K562 (cell line): ENCODE data around the gene NOL4L. TPM values are rescaled to one million over a fixed set of nuclear protein-coding genes. Genes with fewer than 3 reads are reported as not detected.
A peak's percentile ranks its signal among the peaks of the same experiment; 100 is the strongest.

Source experiments
- CXXC5 ChIP-seq: fragments of 250-450 bp; sonication (Bioruptor Pico); IDR thresholded peaks from 2 replicates; pipeline ENCODE4 v1.8.0; 2022; ENCODE audit warnings: inconsistent platforms, mild to moderate bottlenecking, moderate library complexity
- HDAC2 ChIP-seq: fragments of 450-650 bp; IDR thresholded peaks from 2 replicates; pipeline ENCODE4 v1.6.1; 2016; ENCODE audit warnings: mild to moderate bottlenecking
- HDAC3 ChIP-seq: fragments of 450-650 bp; IDR thresholded peaks from 2 replicates; pipeline ENCODE4 v1.6.1; 2018; ENCODE audit warnings: borderline replicate concordance, mild to moderate bottlenecking, moderate library complexity; ENCODE audit not compliant: partially characterized antibody
- IFI16 ChIP-seq: fragments of 250-450 bp; sonication (Bioruptor Pico); IDR thresholded peaks from 2 replicates; pipeline ENCODE4 v2.1.2; 2022; ENCODE audit warnings: mild to moderate bottlenecking, inconsistent platforms
- LEF1 ChIP-seq: fragments of 450-650 bp; IDR thresholded peaks from 2 replicates; pipeline ENCODE4 v1.6.1; 2016; ENCODE audit warnings: mild to moderate bottlenecking
- MCM2 ChIP-seq: fragments of 450-650 bp; IDR thresholded peaks from 2 replicates; pipeline ENCODE4 v1.6.1; 2017; ENCODE audit warnings: low read depth, mild to moderate bottlenecking
- NCOA6 ChIP-seq: fragments of 450-650 bp; IDR thresholded peaks from 2 replicates; pipeline ENCODE4 v1.6.1; 2017; ENCODE audit warnings: mild to moderate bottlenecking
- NFATC3 ChIP-seq: fragments of 450-650 bp; IDR thresholded peaks from 2 replicates; pipeline ENCODE4 v1.6.1; 2017; ENCODE audit warnings: mild to moderate bottlenecking
- PCBP1 ChIP-seq: fragments of 200-400 bp; formaldehyde crosslinking; IDR thresholded peaks from 2 replicates; pipeline ENCODE4 v1.6.1; 2018; ENCODE audit warnings: mild to moderate bottlenecking, low read depth, low read length; ENCODE audit not compliant: poor library complexity, severe bottlenecking
- PHB2 ChIP-seq: fragments of 450-650 bp; IDR thresholded peaks from 2 replicates; pipeline ENCODE4 v1.6.1; 2017; ENCODE audit warnings: low read depth
- POLR2AphosphoS5 ChIP-seq: IDR thresholded peaks from 2 replicates; pipeline ENCODE4 v1.6.1; 2011; ENCODE audit warnings: mild to moderate bottlenecking, low read depth, low read length, moderate library complexity; ENCODE audit not compliant: control insufficient read depth, insufficient read depth
- STAT5A ChIP-seq: IDR thresholded peaks from 2 replicates; pipeline ENCODE4 v1.6.1; 2012; ENCODE audit warnings: low read length, inconsistent platforms, borderline replicate concordance
- TARDBP ChIP-seq: fragments of 450-650 bp; IDR thresholded peaks from 2 replicates; pipeline ENCODE4 v1.6.1; 2016
- TCF7L2 ChIP-seq: fragments of 150-350 bp; IDR thresholded peaks from 2 replicates; pipeline ENCODE4 v1.6.1; 2016; ENCODE audit warnings: low read depth, mild to moderate bottlenecking, low read length, moderate library complexity
- YY1 ChIP-seq, 3 experiments: IDR thresholded peaks; 2 replicates each; pipeline ENCODE4 v1.6.1; 2011; ENCODE audit warnings: low read length in 2 of 3, mild to moderate bottlenecking in 2 of 3, moderate library complexity in 2 of 3, borderline replicate concordance in 1 of 3, control low read depth in 1 of 3, low read depth in 1 of 3; ENCODE audit not compliant: insufficient read depth in 3 of 3, insufficient replicate concordance in 2 of 3, control insufficient read depth in 1 of 3, insufficient read length in 1 of 3; ENCODE audit errors: extremely low read depth in 1 of 3
- ZFP36 ChIP-seq: fragments of 150-350 bp; IDR thresholded peaks from 2 replicates; pipeline ENCODE4 v1.6.1; 2018; ENCODE audit warnings: low read length, low read depth; ENCODE audit not compliant: partially characterized antibody
- ZNF354B ChIP-seq: fragments of 250-450 bp; sonication (Bioruptor Pico); IDR thresholded peaks from 2 replicates; pipeline ENCODE4 v1.4.0; 2020
- ZNF785 ChIP-seq: fragments of 250-450 bp; sonication (Bioruptor Pico); IDR thresholded peaks from 2 replicates; pipeline ENCODE4 v1.4.0; 2020; ENCODE audit warnings: mild to moderate bottlenecking
- polyA plus RNA-seq, 8 experiments: library from polyadenylated mRNA; depleted of rRNA in 4 of 8; stranded (reverse) in 5 of 8; unstranded in 3 of 8; fragments of >200 nt; fragmentation: Nextera tagmentation in 2 of 8; fragmentation: Illumina TruSeq in 1 of 8; extraction: Ambion mirVana in 2 of 8; extraction: Trizol in 1 of 8; gene quantifications; 2 replicates each; pipeline versions ENCODE4 v1.2.1 to v1.2.3, GENCODE V29; 2011 to 2014; ENCODE audit warnings: inconsistent platforms in 1 of 8, missing spikeins in 1 of 8
- total RNA-seq, 7 experiments: library from RNA; depleted of rRNA in 6 of 7; stranded (reverse); fragments of >200 nt in 6 of 7; fragmentation: Illumina TruSeq in 2 of 7; extraction: Trizol in 2 of 7; gene quantifications; 2 replicates each; pipeline versions ENCODE4 v1.2.1 to v1.2.3, GENCODE V29; 2011 to 2021; ENCODE audit warnings: low replicate concordance in 1 of 7
- TF ChIP-seq, protein P1 (sequence below), 3 experiments: fragments of 200-800 bp in 1 of 3; fragments of 250-450 bp in 1 of 3; fragments of 450-650 bp in 1 of 3; sonication (Bioruptor Pico) in 1 of 3; sonication (Bioruptor generic) in 1 of 3; formaldehyde crosslinking in 1 of 3; IDR thresholded peaks; 2 replicates each; pipeline versions ENCODE4 v1.6.1 to v1.8.0; 2016 to 2022; ENCODE audit warnings: mild to moderate bottlenecking in 2 of 3, missing genetic modification characterization in 2 of 3, missing compliant biosample characterization in 1 of 3, moderate library complexity in 1 of 3
- TF ChIP-seq, protein P2 (sequence below): fragments of 450-650 bp; IDR thresholded peaks from 2 replicates; pipeline ENCODE4 v1.7.1; 2018; ENCODE audit warnings: mild to moderate bottlenecking, low read depth; ENCODE audit not compliant: partially characterized antibody
- TF ChIP-seq, protein P3 (sequence below): sonication (generic); formaldehyde crosslinking; IDR thresholded peaks from 2 replicates; pipeline ENCODE4 v1.9.0; 2022; ENCODE audit warnings: mild to moderate bottlenecking, missing genetic modification reagents

The NOL4L gene
- total and polyA plus RNA-seq, 9 of the 15 experiments (the other 6 are each of a cell fraction or from before 2014, with no cell fraction given): 5.1 to 36.2 (median 13.6) TPM

DNA sequence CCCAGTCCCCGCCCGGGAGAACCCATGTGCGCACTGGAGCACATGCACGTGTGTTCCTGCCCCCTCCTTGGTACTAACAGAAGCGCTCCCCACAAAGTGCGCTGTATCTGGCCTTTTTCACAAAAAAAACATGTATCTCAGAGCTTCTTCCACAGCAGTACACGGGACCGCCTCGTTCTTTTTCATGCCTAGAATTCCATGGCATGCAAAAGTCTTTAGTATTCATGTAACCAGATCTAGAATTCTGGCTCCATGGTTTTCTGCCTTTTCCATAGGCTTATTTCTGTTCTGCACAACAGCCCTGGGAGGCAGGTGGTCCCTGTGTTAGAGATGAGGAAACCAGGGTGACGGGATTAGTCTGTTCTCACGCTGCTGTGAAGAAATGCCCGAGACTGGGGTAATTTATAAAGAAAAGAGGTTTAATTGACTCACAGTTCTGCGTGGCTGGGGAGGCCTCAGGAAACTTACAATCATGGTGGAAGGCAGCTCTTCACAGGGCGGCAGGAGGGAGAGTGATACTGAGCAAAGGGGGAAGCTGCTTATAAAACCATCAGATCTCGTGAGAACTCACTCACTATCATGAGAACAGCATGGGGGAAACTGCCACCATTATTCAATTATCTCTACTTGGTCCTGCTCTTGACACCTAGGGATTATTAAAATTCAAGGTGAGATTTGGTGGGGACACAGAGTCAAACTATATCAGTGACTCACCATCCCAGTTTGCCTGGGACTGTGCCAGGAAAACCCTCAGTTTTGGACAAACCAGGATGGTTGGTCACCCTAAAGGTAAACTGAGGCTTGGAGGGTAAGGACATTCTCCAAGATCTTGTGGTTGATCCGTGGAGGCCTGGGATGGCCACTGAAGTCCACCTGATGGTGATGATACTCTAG lies 47.6 kb upstream of the NOL4L start (continued):
- TF ChIP-seq, protein P1, sequence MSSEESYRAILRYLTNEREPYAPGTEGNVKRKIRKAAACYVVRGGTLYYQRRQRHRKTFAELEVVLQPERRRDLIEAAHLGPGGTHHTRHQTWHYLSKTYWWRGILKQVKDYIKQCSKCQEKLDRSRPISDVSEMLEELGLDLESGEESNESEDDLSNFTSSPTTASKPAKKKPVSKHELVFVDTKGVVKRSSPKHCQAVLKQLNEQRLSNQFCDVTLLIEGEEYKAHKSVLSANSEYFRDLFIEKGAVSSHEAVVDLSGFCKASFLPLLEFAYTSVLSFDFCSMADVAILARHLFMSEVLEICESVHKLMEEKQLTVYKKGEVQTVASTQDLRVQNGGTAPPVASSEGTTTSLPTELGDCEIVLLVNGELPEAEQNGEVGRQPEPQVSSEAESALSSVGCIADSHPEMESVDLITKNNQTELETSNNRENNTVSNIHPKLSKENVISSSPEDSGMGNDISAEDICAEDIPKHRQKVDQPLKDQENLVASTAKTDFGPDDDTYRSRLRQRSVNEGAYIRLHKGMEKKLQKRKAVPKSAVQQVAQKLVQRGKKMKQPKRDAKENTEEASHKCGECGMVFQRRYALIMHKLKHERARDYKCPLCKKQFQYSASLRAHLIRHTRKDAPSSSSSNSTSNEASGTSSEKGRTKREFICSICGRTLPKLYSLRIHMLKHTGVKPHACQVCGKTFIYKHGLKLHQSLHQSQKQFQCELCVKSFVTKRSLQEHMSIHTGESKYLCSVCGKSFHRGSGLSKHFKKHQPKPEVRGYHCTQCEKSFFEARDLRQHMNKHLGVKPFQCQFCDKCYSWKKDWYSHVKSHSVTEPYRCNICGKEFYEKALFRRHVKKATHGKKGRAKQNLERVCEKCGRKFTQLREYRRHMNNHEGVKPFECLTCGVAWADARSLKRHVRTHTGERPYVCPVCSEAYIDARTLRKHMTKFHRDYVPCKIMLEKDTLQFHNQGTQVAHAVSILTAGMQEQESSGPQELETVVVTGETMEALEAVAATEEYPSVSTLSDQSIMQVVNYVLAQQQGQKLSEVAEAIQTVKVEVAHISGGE (CRISPR knock-in tag; IDR thresholded peaks at IDR 0.05): peak in 1 of 3 experiments; percentile 27; a peak in 1 of 6 replicates
- no peak for TF ChIP-seq PHB2
- no peak for TF ChIP-seq PCBP1
- TF ChIP-seq CXXC5 (CRISPR knock-in tag): no peak; the same call in 1 of the 2 replicates
- 0 out of 2 replicates have a peak, but pooled peaks have one; percentile 41 for TF ChIP-seq IFI16
- TF ChIP-seq, protein P2, sequence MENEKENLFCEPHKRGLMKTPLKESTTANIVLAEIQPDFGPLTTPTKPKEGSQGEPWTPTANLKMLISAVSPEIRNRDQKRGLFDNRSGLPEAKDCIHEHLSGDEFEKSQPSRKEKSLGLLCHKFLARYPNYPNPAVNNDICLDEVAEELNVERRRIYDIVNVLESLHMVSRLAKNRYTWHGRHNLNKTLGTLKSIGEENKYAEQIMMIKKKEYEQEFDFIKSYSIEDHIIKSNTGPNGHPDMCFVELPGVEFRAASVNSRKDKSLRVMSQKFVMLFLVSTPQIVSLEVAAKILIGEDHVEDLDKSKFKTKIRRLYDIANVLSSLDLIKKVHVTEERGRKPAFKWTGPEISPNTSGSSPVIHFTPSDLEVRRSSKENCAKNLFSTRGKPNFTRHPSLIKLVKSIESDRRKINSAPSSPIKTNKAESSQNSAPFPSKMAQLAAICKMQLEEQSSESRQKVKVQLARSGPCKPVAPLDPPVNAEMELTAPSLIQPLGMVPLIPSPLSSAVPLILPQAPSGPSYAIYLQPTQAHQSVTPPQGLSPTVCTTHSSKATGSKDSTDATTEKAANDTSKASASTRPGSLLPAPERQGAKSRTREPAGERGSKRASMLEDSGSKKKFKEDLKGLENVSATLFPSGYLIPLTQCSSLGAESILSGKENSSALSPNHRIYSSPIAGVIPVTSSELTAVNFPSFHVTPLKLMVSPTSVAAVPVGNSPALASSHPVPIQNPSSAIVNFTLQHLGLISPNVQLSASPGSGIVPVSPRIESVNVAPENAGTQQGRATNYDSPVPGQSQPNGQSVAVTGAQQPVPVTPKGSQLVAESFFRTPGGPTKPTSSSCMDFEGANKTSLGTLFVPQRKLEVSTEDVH: no peak
- TF ChIP-seq STAT5A: no peak
- TF ChIP-seq ZNF785 (CRISPR knock-in tag): no peak
- TF ChIP-seq HDAC3: no peak
- no peak for TF ChIP-seq TARDBP
- no peak for TF ChIP-seq TCF7L2
- TF ChIP-seq NFATC3: no peak
- peak; percentile 69 for TF ChIP-seq POLR2AphosphoS5
- TF ChIP-seq ZNF354B (CRISPR knock-in tag): no peak
- TF ChIP-seq HDAC2: no peak
- TF ChIP-seq ZFP36: no peak
- no peak for TF ChIP-seq LEF1
- TF ChIP-seq, protein P3, sequence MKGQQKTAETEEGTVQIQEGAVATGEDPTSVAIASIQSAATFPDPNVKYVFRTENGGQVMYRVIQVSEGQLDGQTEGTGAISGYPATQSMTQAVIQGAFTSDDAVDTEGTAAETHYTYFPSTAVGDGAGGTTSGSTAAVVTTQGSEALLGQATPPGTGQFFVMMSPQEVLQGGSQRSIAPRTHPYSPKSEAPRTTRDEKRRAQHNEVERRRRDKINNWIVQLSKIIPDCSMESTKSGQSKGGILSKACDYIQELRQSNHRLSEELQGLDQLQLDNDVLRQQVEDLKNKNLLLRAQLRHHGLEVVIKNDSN (CRISPR knock-in tag): 0 out of 2 replicates have a peak, but pooled peaks have one; percentile 28
- no peak for TF ChIP-seq MCM2
- TF ChIP-seq NCOA6: no peak
- peak in 1 of 3 experiments; percentile 35 for TF ChIP-seq YY1 (IDR thresholded peaks at IDR 0.05; ENCODE audit: borderline replicate concordance in 1 of 3, control insufficient read depth in 1 of 3, extremely low read depth in 1 of 3, insufficient read depth in 3 of 3, insufficient read length in 1 of 3, insufficient replicate concordance in 2 of 3, low read depth in 1 of 3, low read length in 2 of 3)
